Astrocyte (in vitro differentiated cells and primary cell): ENCODE results near the gene ARID5A. TPM values are rescaled to one million over a fixed set of nuclear protein-coding genes. Genes with fewer than 3 reads are reported as not detected.

Experiments
- DNase-seq: peaks from one replicate; pipeline ENCODE4 v3.0.0-alpha.2; 2010; ENCODE audit warnings: low read depth
- FAIRE-seq: peaks from 2 replicates; lab custom pipeline; 2011; peaks lifted over from hg19 to GRCh38; lab: Jason Lieb, UNC
- H2AFZ ChIP-seq: 2 replicates; pipeline ENCODE4 v1.6.0; 2012; ENCODE audit warnings: low read depth, low read length, inconsistent platforms
- H3K27ac ChIP-seq: 2 replicates; pipeline ENCODE4 v1.5.1; 2011; ENCODE audit warnings: low read depth, low read length, inconsistent platforms
- H3K27me3 ChIP-seq: 2 replicates; pipeline ENCODE4 v1.6.0; 2011; ENCODE audit warnings: low read length, inconsistent platforms; ENCODE audit not compliant: insufficient read depth
- H3K36me3 ChIP-seq: 2 replicates; pipeline ENCODE4 v1.5.1; 2011; ENCODE audit warnings: low read length, inconsistent platforms; ENCODE audit not compliant: insufficient read depth
- H3K4me1 ChIP-seq: 2 replicates; pipeline ENCODE4 v1.5.1; 2011; ENCODE audit warnings: low read length, inconsistent platforms; ENCODE audit not compliant: insufficient read depth
- H3K4me2 ChIP-seq: 2 replicates; pipeline ENCODE4 v1.6.0; 2012; ENCODE audit warnings: low read length, inconsistent platforms
- H3K4me3 ChIP-seq: 2 replicates; pipeline ENCODE4 v1.5.1; 2011; ENCODE audit warnings: low read depth, mild to moderate bottlenecking, low read length, inconsistent platforms; ENCODE audit not compliant: insufficient read depth
- H3K79me2 ChIP-seq: 2 replicates; pipeline ENCODE4 v1.6.0; 2012; ENCODE audit warnings: mild to moderate bottlenecking, low read length, inconsistent platforms; ENCODE audit not compliant: insufficient read depth
- H3K9ac ChIP-seq: 2 replicates; pipeline ENCODE4 v1.6.0; 2012; ENCODE audit warnings: mild to moderate bottlenecking, low read length, inconsistent platforms
- H3K9me3 ChIP-seq: 2 replicates; pipeline ENCODE4 v1.5.1; 2012; ENCODE audit warnings: low read depth, mild to moderate bottlenecking, low read length, inconsistent platforms; ENCODE audit not compliant: insufficient read depth
- H4K20me1 ChIP-seq: 2 replicates; pipeline ENCODE4 v1.6.0; 2012; ENCODE audit warnings: low read length, inconsistent platforms; ENCODE audit not compliant: insufficient read depth
- H3K27ac Mint-ChIP-seq: one replicate; pipeline ENCODE4 v1.8.0; 2021; ENCODE audit warnings: mild to moderate bottlenecking, mixed read lengths; ENCODE audit not compliant: unreplicated experiment
- H3K27me3 Mint-ChIP-seq: one replicate; pipeline ENCODE4 v1.8.0; 2021; ENCODE audit warnings: low read depth, mixed read lengths; ENCODE audit not compliant: unreplicated experiment
- H3K36me3 Mint-ChIP-seq: one replicate; pipeline ENCODE4 v1.8.0; 2021; ENCODE audit warnings: low read depth, mixed read lengths; ENCODE audit not compliant: unreplicated experiment
- H3K4me1 Mint-ChIP-seq: one replicate; pipeline ENCODE4 v1.8.0; 2021; ENCODE audit warnings: low read depth, mixed read lengths; ENCODE audit not compliant: unreplicated experiment
- H3K4me3 Mint-ChIP-seq: one replicate; pipeline ENCODE4 v1.8.0; 2021; ENCODE audit warnings: mild to moderate bottlenecking, moderate library complexity, mixed read lengths; ENCODE audit not compliant: unreplicated experiment
- H3K9me3 Mint-ChIP-seq: one replicate; pipeline ENCODE4 v1.8.0; 2021; ENCODE audit warnings: mild to moderate bottlenecking, mixed read lengths; ENCODE audit not compliant: unreplicated experiment
- EZH2 ChIP-seq: IDR thresholded peaks from 2 replicates; pipeline ENCODE4 v1.6.1; 2012; ENCODE audit warnings: mild to moderate bottlenecking, low read length, inconsistent platforms; ENCODE audit not compliant: insufficient read depth
- total RNA-seq: library from RNA; stranded (reverse); gene quantifications from 2 replicates; pipeline ENCODE4 v1.2.1, GENCODE V29; 2021
- TF ChIP-seq, protein P1 (sequence below): IDR thresholded peaks from 2 replicates; pipeline ENCODE4 v1.5.1; 2011; ENCODE audit warnings: low read depth, mild to moderate bottlenecking, inconsistent platforms, low read length, moderate library complexity; ENCODE audit not compliant: insufficient read depth

Gene ARID5A
- total RNA-seq, 1 donor from 2014 or later = 11.8 TPM

DNA sequence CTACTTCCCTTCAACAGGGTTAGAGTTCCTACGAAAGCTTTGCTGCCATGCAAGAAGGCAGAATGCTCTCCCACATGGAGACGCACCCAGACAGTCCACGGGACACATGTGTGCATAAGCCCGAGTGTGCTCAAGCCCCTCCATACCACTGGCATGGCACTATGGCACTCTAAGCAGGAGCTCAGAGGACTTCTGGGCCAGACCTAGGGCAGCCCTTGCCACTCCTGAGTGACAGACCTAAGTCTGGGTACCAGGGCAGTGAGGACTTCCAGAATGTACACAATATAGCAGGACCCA lies 11.4 kb upstream of the ARID5A start:
- H3K36me3 Mint-ChIP-seq = no peaks in the 10 kb centered on the region
- H3K36me3 ChIP-seq = no peaks in the 10 kb centered on the region
- peaks cover 6% of the 10 kb centered on the region for H3K27me3 ChIP-seq
- H3K4me3 Mint-ChIP-seq = no peak overlapping the region
- no peak overlapping the region for H3K4me2 ChIP-seq
- H3K4me1 Mint-ChIP-seq = peaks cover 5% of the 10 kb centered on the region
- H3K27me3 Mint-ChIP-seq = peaks cover 33% of the 10 kb centered on the region
- H3K27ac ChIP-seq = no peak overlapping the region
- H3K9ac ChIP-seq = no peak overlapping the region
- DNase-seq (no peak), FAIRE-seq (no peak)
- no peak overlapping the region for H2AFZ ChIP-seq
- no peaks in the 10 kb centered on the region for H3K9me3 ChIP-seq
- peaks cover 3% of the 10 kb centered on the region for H3K9me3 Mint-ChIP-seq
- H3K79me2 ChIP-seq = no peaks in the 10 kb centered on the region
- H3K4me1 ChIP-seq = peaks cover 18% of the 10 kb centered on the region
- no peaks in the 10 kb centered on the region for H4K20me1 ChIP-seq
- TF ChIP-seq, protein P1, sequence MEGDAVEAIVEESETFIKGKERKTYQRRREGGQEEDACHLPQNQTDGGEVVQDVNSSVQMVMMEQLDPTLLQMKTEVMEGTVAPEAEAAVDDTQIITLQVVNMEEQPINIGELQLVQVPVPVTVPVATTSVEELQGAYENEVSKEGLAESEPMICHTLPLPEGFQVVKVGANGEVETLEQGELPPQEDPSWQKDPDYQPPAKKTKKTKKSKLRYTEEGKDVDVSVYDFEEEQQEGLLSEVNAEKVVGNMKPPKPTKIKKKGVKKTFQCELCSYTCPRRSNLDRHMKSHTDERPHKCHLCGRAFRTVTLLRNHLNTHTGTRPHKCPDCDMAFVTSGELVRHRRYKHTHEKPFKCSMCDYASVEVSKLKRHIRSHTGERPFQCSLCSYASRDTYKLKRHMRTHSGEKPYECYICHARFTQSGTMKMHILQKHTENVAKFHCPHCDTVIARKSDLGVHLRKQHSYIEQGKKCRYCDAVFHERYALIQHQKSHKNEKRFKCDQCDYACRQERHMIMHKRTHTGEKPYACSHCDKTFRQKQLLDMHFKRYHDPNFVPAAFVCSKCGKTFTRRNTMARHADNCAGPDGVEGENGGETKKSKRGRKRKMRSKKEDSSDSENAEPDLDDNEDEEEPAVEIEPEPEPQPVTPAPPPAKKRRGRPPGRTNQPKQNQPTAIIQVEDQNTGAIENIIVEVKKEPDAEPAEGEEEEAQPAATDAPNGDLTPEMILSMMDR = no peak
- TF ChIP-seq EZH2 = no peak
- H3K4me3 ChIP-seq = no peak overlapping the region
- no peak overlapping the region for H3K27ac Mint-ChIP-seq

DNA sequence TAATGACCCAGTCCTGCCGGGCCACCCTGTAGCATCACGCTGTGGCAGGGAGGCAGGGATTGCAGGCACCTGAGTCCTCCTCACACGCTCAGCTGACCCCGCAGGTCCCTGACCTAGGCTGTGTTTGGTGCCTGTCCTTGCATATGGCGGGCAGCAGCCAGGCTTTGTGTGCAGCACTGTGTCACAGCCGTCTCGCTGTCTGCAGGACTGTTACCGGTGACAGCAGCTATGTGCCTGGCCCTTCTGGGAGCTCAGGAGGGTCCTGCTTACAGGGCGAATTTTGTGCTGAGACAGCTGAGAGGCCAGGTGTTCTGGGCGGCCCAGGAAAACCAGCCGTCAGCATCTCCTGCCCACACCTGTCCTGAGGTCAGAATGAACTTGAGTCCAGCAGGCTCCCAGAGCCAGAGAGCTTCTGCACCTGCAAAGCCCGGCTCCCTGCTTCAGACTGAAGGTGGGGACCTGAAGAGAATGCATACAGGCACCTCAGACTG lies 10.4 kb upstream of the ARID5A start:
- FAIRE-seq = no peak
- no peak for TF ChIP-seq EZH2
- TF ChIP-seq, protein P1 = no peak

DNA sequence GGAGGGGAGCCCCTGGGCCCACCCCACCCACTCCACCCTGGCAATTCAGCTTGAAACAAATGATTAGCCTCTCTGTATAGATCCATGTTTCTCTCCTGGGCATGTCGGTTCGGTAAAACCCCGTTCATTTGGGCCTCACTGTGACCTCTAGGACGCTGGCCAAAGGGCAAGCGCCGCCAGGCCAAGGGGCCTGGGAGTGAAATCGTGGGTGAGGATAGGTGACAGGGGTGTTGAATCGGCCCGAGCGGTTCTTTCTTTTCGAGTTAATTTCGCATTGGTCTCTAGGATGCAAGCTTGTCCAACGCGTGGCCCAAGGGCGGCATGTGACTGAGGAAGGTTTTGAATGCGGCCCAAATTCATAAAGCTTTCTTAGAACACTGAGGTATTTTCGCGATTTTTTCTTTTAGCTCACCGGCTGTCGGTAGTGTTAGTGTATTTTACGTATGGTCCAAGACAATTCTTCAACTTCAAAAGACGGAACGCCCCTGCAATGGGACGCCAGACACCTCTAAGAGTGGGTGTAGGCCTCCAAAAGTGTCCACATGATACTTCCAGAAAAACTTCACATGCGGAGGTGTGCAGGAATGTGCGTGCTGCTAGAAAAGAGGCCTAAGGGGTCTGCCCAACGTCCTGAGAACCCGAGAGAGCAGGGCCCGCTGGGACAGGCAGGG lies 9.8 kb upstream of the ARID5A start:
- H2AFZ ChIP-seq = peak overlapping the region; percentile 82
- H3K9ac ChIP-seq = peak overlapping the region; percentile 83
- Mint-ChIP-seq H3K4me1 (peaks cover 5% of the 10 kb centered on the region), H3K9me3 (peaks cover 3% of the 10 kb centered on the region), H3K4me3 (peak overlapping the region; percentile 73), H3K36me3 (no peaks in the 10 kb centered on the region), H3K27ac (no peak overlapping the region), H3K27me3 (peaks cover 31% of the 10 kb centered on the region)
- DNase-seq = no peak
- no peaks in the 10 kb centered on the region for H3K79me2 ChIP-seq
- FAIRE-seq = no peak
- no peaks in the 10 kb centered on the region for H4K20me1 ChIP-seq
- H3K4me2 ChIP-seq = peak overlapping the region; percentile 91
- H3K9me3 ChIP-seq = no peaks in the 10 kb centered on the region
- TF ChIP-seq EZH2 = no peak
- TF ChIP-seq, protein P1 = no peak
- peaks cover 6% of the 10 kb centered on the region for H3K27me3 ChIP-seq
- H3K4me1 ChIP-seq = peaks cover 31% of the 10 kb centered on the region
- no peaks in the 10 kb centered on the region for H3K36me3 ChIP-seq
- H3K4me3 ChIP-seq = peak overlapping the region; percentile 60
- peak overlapping the region; percentile 51 for H3K27ac ChIP-seq

More for the DNA sequence above, 10.4 kb upstream of the ARID5A start:
- no peaks in the 10 kb centered on the region for H3K36me3 Mint-ChIP-seq
- H3K4me1 Mint-ChIP-seq = peaks cover 5% of the 10 kb centered on the region
- H3K27me3 Mint-ChIP-seq = peaks cover 33% of the 10 kb centered on the region
- Histone ChIP-seq H3K9me3 (no peaks in the 10 kb centered on the region), H3K4me2 (no peak overlapping the region), H3K27me3 (peaks cover 6% of the 10 kb centered on the region), H3K4me3 (no peak overlapping the region), H3K36me3 (no peaks in the 10 kb centered on the region), H3K27ac (no peak overlapping the region), H2AFZ (no peak overlapping the region), H4K20me1 (no peaks in the 10 kb centered on the region), H3K4me1 (peaks cover 26% of the 10 kb centered on the region), H3K9ac (no peak overlapping the region), H3K79me2 (no peaks in the 10 kb centered on the region)
- H3K9me3 Mint-ChIP-seq = peaks cover 3% of the 10 kb centered on the region
- no peak overlapping the region for H3K4me3 Mint-ChIP-seq
- no peak overlapping the region for H3K27ac Mint-ChIP-seq
- no peak for DNase-seq
